ENCODE data around the gene IGFALS.

Gene IGFALS

DNA sequence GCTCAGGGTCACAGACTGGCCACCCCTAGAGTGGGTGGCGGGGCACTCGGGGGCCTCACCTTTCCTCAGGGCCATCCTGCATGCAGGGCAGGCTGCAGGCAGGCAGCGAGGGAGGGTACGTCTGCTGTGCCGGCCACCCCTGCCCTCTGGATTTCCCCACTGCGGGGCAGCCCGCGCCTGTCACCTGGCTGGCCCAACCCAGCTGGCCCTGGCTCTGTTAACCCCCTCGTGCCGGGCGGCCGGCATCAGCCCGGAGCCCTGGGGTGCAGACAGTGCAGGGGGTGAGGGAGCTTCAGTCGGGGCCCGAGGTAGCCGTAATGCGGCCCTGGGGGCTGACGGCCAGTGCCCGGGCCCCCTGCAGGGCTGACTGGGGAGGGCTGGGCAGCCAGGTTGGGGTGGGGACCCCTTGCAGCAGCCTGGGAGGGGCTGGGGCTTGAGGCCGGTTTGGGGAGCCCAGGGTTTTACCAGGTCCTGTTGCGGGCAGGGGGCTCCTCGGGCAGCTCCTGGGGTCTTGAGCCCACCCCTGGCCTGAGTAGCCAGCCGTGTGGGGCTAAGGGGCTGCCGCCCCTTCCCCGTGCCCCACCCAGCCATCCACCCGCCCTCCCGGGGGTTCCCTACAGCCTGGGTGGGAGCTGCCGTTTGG lies at the start of gene IGFALS:
Gene IGFALS (minus strand): TSS at position 128 of the 643 bp plus-strand sequence. CDS start 53 bp downstream, at position 75.
- DNase-seq (ENCODE audit: extremely low read depth in 1 of 2, low read depth in 1 of 2) = no peak

DNA sequence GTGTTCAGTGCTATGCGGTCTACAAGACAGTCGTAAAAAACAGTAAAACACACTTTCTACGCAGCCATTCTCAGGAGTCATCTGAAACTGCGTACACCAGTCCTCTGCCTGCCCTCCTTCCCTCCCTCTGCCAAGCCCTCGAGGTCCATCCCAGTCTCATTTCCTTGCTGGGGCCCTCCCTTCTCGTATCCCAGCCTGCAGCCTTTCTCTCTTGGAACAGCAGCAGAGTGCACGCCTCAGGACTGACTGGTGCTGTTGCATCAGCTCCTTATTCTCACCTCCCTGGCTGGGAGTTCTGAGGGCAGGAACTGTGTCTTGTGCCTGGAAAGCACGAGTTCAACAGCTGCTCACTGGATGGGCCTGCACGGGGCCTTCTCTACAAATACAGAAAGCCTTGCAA lies 46.0 kb upstream of the IGFALS start:
- DNase-seq (ENCODE audit: extremely low read depth in 1 of 2, low read depth in 1 of 2) = no peak

DNA sequence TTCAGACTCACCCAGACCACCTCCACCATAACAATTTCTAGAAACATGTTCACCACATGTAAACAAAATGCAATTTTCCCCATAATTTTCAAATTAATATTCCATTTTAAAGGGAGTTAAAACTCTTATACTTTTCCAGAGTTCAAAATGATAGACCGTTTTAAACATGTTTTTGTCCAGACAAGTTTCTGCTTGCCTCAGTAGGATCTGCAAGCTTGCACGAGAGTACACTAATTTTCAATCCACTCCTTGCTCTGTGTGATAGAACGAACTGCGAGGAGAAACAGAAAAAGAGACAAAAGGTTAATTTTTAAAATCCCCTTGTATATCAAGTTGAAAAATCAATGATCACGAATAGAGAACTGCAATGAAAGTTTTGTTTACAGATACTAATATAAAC lies 40.6 kb upstream of the IGFALS start:
- DNase-seq (ENCODE audit: extremely low read depth in 1 of 2, low read depth in 1 of 2) = no peak

GRCh38 chr16:1832838-1833454 lies 39.4 kb upstream of the IGFALS start:
- no peak for DNase-seq (ENCODE audit: extremely low read depth in 1 of 2, low read depth in 1 of 2)

DNA sequence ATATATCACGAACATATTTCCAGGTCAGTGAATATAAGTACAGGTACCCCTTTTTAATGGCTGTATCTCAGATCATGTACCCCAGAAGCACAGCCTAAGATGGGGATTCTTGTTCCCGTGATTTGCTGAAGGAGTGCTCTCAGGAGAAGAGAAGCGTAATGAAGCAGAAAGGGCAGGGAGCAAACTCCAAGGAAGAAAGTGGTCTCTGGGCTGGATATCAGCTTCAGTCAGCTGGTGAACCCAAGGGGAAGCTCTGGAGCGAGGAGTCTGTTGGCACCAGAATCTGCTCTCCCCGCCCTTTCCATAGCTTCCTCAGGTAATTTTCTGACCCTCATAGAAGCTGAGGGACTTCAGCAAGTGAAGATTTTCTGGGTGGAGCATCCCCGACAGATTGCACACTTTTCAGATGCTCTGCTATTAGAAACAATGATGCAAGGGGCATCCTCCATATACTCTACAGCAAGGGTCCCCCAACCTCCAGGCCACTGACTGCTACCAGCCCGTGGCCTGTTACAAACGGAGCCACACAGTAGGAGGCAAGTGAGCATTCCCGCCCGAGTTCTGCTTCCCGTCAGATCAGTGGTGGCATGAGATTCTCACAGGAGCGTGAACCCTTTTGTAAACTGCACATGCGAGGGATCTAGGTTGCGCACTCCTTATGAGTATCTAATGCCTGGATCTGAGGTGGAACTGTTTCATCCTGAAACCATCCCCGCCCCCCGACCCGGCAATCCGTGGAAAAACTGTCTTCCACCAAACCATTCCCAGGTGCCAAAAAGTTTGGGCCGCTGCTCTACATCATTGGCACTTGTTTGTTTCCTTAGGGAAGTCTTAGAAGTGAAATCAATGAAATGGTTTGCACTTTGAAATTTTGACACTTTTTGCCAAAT lies 37.9 kb upstream of the IGFALS start:
- DNase-seq (ENCODE audit: extremely low read depth in 1 of 2, low read depth in 1 of 2) = no peak

- DNase-seq (ENCODE audit: extremely low read depth in 1 of 2, low read depth in 1 of 2) = no peak
Measured at GRCh38 chr16:1830213-1830612, 36.7 kb upstream of the IGFALS start.

DNA sequence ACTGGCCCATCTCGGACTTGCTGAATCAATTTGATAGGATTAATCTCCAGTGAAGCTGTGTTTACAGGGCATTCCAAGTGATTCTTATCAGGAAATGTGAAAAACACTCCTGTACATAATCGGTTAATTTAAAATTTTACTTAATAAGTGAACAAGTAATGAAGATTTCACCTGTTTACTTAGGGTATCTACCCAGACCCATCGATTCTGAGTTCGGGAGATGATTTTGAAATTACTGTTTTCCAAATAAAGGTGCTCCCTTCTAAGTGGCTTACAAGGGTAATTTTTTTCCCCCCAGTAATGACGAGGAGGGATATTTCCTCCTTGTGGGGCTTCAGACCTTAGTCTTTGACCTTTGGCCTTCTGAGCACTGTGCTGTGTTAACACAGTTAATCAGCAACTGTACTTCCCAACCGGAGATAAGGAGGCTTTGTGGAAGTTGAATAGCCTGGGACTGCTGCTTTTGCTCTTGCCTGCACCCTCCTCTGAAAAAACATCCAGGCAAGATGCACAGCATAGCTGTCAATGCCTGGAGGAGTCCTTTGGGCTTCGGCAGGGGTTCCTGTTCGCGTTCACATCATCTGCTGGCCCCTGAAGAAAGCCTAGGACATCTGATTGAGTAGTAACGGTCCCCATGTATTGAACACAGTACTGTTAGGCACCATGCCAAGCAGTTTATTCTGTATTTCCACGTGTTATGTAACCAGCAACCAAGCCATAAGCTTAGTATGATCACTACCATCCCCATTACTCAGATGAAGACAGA lies 35.3 kb upstream of the IGFALS start:
- no peak for DNase-seq (ENCODE audit: extremely low read depth in 1 of 2, low read depth in 1 of 2)

DNA sequence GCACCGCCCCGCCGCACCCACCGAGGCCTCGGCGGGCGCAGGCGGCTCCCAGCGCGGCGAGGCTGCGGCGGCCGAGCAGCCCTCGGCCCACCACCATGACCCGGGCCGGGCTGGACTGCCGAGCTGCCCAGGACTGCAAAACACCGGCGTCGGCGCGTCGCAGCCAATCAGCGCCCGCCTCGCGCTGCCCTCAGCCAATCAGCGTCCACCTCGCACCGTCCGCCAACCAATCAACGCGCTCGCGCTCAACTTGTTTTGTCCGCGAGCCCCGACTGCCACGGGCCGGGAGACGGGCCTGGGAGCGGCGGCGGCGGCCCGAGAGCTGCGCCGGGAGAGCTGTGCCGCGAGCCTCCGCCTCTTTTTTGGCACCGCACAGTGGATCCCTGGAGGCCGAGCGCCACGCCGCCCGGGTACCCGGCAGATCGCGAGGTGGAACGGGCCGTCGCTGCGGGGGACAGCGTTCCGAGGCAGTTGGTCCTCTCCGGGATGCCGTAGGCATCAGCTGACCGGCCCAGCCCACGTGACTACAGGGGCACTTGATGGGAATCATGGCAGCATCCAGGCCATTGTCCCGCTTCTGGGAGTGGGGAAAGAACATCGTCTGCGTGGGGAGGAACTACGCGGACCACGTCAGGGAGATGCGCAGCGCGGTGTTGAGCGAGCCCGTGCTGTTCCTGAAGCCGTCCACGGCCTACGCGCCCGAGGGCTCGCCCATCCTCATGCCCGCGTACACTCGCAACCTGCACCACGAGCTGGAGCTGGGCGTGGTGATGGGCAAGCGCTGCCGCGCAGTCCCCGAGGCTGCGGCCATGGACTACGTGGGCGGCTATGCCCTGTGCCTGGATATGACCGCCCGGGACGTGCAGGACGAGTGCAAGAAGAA lies 33.4 kb upstream of the IGFALS start, which contains the start of the genes FAHD1 and HAGH:
Gene FAHD1 (plus strand): TSS at position 516 of the 883 bp plus-strand sequence. CDS start 33 bp downstream, at position 549.
Gene HAGH (minus strand): TSS at position 135 of the 883 bp plus-strand sequence. CDS start 38 bp downstream, at position 97.
- DNase-seq (ENCODE audit: extremely low read depth in 1 of 2, low read depth in 1 of 2) = peak; percentile 80 to 81

- peak in 1 of 2 donors; percentile 33 for DNase-seq (ENCODE audit: extremely low read depth in 1 of 2, low read depth in 1 of 2)
Measured at GRCh38 chr16:1825864-1826690, 32.6 kb upstream of the IGFALS start.

DNA sequence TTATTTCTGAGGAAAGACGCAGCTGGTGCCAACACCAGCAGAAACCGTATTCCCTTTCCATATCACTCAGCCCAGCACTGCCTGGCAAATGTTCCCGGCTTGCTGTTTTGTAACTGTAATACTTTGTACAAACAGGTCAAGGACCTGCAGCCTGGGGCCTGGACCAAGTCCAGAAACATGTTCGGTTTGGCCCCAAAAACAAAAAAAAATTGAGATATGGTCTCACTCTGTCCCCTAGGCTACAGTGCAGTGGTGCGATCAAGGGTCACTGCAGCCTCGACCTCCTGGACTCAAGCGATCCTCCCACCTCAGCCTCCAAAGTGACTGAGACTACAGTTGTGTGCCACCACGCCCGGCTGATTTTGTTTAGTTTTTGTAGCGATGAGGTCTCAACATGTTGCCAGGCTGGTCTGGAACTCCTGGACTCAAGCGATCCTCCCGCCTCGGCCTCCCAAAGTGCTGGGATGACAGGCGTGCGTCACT lies 31.9 kb upstream of the IGFALS start:
- DNase-seq (ENCODE audit: extremely low read depth in 1 of 2, low read depth in 1 of 2) = no peak

DNA sequence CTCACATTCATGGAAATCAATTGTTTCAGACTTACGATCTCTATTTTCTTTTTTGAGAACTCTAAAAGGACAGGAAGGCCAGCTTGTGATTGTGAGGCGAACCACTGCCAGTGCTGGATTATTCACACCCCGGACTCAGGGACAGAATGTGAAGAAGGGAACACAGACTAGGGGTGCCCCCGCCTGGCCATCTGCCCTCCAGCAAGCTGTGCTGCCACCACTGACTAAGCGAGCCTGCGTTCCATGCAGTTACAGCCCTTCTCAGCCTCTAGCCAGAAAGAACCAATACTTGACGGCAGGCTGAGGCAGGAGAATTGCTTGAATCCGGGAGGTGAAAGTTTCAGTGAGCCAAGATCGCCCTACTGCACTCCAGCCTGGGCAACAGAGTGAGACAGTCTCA lies 30.3 kb upstream of the IGFALS start:
- DNase-seq (ENCODE audit: extremely low read depth in 1 of 2, low read depth in 1 of 2) = no peak

DNA sequence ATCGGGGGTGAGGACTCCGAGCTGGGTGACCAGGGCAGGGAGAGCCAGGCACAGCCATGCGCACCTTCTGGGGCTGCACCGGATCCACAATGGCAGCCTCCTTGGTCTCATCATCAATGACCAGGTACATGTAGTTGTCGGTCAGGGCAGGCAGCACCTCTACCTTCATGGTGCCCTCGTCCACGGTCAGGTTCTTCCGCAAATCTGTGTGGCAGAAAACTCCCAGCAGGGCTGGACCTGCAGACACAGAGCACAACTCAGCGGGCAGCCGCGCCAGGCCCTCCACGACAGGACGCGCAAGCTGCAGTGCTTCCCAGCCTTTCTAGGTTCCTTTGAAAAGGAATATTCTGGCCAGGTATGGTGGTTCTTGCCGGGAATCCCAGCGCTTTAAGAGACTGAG lies 29.3 kb upstream of the IGFALS start:
- no peak for DNase-seq (ENCODE audit: extremely low read depth in 1 of 2, low read depth in 1 of 2)

GRCh38 chr16:1821861-1822611 lies 28.5 kb upstream of the IGFALS start:
- no peak for DNase-seq (ENCODE audit: extremely low read depth in 1 of 2, low read depth in 1 of 2)

DNA sequence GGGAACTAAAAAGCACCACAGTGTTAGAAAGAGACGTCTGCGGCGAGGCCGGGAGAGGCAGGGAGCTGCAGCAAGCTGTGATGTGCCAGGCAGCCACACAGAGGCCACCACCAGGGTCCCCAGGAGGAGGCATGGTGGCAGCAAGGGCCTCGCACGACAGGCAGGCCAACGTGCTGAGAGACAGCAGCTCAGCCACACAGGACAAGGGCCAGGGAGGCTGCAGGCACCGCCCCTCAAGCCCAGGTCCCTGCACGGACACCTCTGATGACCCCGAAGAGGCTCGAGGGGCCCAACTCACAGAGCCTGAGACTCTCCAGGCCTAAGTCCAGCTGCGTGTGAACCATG lies 27.4 kb upstream of the IGFALS start:
- DNase-seq (ENCODE audit: extremely low read depth in 1 of 2, low read depth in 1 of 2) = no peak

GRCh38 chr16:1820096-1820945 lies 26.8 kb upstream of the IGFALS start:
- DNase-seq (ENCODE audit: extremely low read depth in 1 of 2, low read depth in 1 of 2) = no peak

- DNase-seq (ENCODE audit: extremely low read depth in 1 of 2, low read depth in 1 of 2) = no peak
Measured at GRCh38 chr16:1819611-1820010, 26.1 kb upstream of the IGFALS start.

GRCh38 chr16:1818873-1819525 lies 25.5 kb upstream of the IGFALS start:
- no peak for DNase-seq (ENCODE audit: extremely low read depth in 1 of 2, low read depth in 1 of 2)

All from stimulated activated CD8-positive, alpha-beta memory T cell treated with anti-CD3 and anti-CD28 coated beads, Interleukin-7, amount 100 ng/mL, for 48 hours (primary cell).